Measurements from ENCODE around the gene TRAF1. TPM values are rescaled to one million over a fixed set of nuclear protein-coding genes. Genes with fewer than 3 reads are reported as not detected.
A peak's percentile ranks its signal among the peaks of the same experiment; 100 is the strongest.

The TRAF1 gene
- total and polyA plus RNA-seq, 2 donors (not counting 1 experiment from before 2014, with no cell fraction given) = 12.2 to 19.5 TPM

DNA sequence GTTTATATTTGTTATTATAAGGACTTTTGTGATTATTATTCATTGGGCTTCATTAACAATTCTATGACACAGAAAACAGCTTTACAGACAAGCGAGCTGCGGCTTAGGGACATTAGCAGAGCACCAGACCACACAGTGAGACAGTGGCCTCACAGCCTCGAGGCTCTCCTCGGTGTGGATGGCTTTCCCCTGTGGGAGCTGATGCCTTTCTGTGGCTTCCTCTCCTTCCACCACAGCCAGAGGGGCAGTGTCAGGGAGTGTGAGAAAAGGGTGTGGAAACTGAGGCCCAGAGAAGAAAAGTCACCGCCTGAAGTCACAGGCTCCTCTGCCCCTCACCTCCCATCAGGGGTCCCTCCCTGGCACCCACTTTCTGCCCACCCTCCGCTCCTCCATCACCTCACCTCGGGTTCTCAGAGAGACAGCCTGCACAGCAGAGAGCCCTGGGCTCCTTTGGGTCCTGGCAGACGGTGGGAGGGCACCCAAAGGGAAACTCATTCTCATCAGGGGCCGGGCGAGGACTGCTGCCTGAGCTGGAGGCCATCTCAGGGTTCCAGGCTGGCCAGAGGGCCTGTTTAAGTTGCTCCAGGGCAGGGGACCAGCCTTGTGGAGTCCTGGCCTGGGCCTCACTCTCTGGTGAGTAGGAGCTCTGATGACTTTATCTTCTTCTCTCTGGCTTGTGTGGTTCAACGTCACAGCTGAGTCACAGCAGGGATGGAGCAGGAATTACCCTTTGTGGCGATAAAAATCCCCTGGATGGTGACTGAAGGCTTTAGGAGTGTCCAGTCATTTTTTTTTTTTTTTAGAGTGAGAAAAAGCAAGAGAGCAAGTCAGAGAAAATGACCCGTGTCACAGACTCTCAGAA, 830 bp downstream of the TRAF1 start:
- Mint-ChIP-seq H3K9me3 (ENCODE audit: insufficient read depth) (no peaks in the 10 kb centered on the region), H3K27me3 (no peaks in the 10 kb centered on the region), H3K4me3 (peak overlapping the region; percentile 80), H3K4me1 (peaks cover 79% of the 10 kb centered on the region), H3K27ac (peak overlapping the region; percentile 95)
- ATAC-seq (ENCODE audit: low read depth) (peak; percentile 18), DNase-seq (peak; percentile 70)
- peak overlapping the region; percentile 98 for H3K4me2 ChIP-seq (replicated peaks; ENCODE audit: low read depth, low read length, poor library complexity, severe bottlenecking)
- CTCF ChIA-PET = interaction anchor here (0.6 to 1.6 kb wide), 3 partner anchors 10 to 180 kb away, joined by 3 to 11 read pairs (median 6); no protein-coding TSS in a partner anchor
- H3K9ac ChIP-seq (ENCODE audit: low read length) = no peak overlapping the region
- no peaks in the 10 kb centered on the region for H4K20me1 ChIP-seq (ENCODE audit: control insufficient read depth, insufficient read depth, low read length, poor library complexity, severe bottlenecking)
- no peaks in the 10 kb centered on the region for H3K27me3 ChIP-seq (replicated peaks in 1 of 4; ENCODE audit: control extremely low read depth in 1 of 4, control insufficient read depth in 3 of 4, insufficient read depth in 4 of 4, low read length in 3 of 4)
- H3K36me3 ChIP-seq (replicated peaks in 1 of 2; ENCODE audit: control extremely low read depth in 1 of 2, control insufficient read depth in 1 of 2, extremely low read depth in 1 of 2, insufficient read depth in 2 of 2, low read length in 1 of 2) = no peaks in the 10 kb centered on the region
- POLR2A ChIA-PET = interaction anchor here (0.5 to 2.0 kb wide), 3 partner anchors 33 to 1016 kb away, joined by 5 to 8 read pairs (median 7); no protein-coding TSS in a partner anchor
- peaks cover 4% of the 10 kb centered on the region for H3K79me2 ChIP-seq (ENCODE audit: control insufficient read depth, insufficient read depth, low read length)
- H3K4me3 ChIP-seq (ENCODE audit: control extremely low read depth in 1 of 5, extremely low read depth in 1 of 5, insufficient read depth in 1 of 5, low read depth in 2 of 5, low read length in 4 of 5) = no peak overlapping the region
- H3K27ac ChIP-seq (ENCODE audit: low read length in 2 of 2) = peak overlapping the region; percentile 90 to 99
- TF ChIP-seq CTCF (IDR thresholded peaks at IDR 0.05) (no peak), EZH2 (IDR thresholded peaks at IDR 0.05; ENCODE audit: borderline replicate concordance, insufficient read depth, low read depth, low read length, poor library complexity, severe bottlenecking) (no peak)
- H3K9me3 ChIP-seq (ENCODE audit: control extremely low read depth in 1 of 3, control insufficient read depth in 2 of 3, insufficient read depth in 1 of 3, low read length in 2 of 3) = no peaks in the 10 kb centered on the region
- WGBS (ENCODE audit: insufficient coverage) = 45% methylated on average over 12 of the region's 13 CpGs
- H3K4me1 ChIP-seq (ENCODE audit: control insufficient read depth in 2 of 2, insufficient read depth in 2 of 2, low read length in 2 of 2) = peaks cover 53 to 84% of the 10 kb centered on the region in 2 donors
- peak overlapping the region; percentile 14 for H2AFZ ChIP-seq (ENCODE audit: insufficient read depth, low read depth, low read length, poor library complexity, severe bottlenecking)
- intact Hi-C loops (cut with micrococcal nuclease) = loop anchor here (5.0 kb wide), 1 partner anchor 147 kb away; the partner anchor contains the start of gene CNTRL

Measured in B cell (primary cell).